ENCODE results near the gene TMEM125.

DNA sequence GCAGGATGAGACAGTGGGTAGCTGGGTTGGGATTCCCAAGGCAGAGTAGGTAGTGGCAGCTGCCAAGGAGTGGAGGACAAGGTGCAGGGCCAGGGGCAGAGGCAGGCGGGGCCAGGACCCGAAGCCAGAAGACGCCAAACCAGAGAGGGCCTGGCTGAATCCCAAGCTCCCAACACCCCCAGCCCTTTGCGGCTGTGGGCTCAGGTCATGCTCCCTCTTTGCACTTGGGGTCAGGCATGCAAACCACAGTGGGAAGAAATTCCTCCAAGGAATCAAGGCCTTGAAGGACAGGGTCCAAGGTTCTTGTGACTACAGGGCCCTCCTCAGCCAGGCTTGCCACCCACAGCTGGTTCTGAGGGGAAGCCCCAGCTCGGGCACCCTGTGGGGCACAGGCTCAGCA is 9.4 kb downstream of the TMEM125 start:
- TF ChIP-seq CTCF (IDR thresholded peaks at IDR 0.05) (no peak), POLR2A (IDR thresholded peaks at IDR 0.05) (no peak)

Data from testis (tissue), 2 donors.